Activated T-helper 9 cell treated with anti-CD3 and anti-CD28 coated beads, Interleukin-2, amount 50 U/mL, for 16 hours (primary cell): ENCODE measurements around the gene C6orf118.

Experiments
- DNase-seq: peaks from one replicate; pipeline ENCODE4 v3.0.0-alpha.2; 2020; ENCODE audit warnings: low read depth

Gene C6orf118

DNA sequence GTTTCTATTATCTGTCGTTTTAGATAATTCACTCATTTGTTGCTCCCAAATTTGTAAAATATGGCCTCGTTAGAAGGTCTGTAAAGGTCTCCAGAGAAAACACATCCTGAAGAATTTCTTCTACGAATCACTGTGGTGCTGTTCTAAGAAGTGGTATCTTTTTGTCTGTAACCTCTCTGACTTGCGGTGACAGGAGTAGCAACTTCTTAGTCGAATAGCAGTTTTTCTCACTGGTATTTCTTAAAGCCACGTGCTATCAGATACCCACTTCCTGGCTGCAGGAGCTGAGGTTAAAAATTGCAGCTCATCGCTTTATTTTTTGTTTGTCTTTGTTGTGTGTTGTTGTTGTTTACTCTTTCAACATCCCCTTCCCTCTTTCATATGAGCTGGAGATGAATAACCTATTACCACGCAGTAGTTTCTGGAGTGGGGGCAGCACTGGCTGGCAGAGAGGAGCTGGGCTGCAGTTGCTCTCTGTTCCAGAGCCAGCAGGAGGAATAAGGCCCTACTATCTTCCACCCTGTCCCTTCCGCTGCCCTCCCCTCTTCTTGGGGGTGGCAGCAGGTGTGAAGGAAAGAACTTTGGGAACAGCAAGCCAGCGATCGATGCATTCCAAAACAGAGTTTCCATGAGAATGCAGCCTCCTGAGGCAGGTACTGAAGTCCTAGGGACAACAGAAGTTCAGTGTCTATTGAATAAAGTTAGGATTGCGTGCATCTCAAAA, 64.7 kb downstream of the C6orf118 start:
- DNase-seq: no peak

GRCh38 chr6:165243801-165244200, 65.6 kb downstream of the C6orf118 start:
- no peak for DNase-seq

DNA sequence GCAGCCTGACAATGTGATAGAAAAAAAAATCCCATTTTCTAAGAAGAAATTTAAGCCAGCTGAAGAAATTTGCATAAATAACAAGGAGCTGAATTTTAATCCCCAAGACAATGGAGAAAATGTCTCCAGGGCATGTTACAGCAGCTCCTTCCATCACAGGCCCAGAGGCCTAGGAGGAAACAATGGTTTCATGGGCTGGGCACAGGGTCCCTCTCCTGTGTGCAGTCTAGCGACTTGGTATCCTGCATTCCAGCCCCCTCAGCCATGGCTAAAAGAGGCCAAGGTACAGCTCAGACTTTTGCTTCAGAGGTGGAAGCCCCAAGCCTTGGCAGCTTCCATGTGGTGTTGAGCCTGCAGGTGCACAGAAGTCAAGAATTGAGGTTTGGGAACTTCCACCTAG, 73.1 kb downstream of the C6orf118 start:
- DNase-seq: no peak

- DNase-seq: no peak
Measured at GRCh38 chr6:165232731-165233488, 76.5 kb downstream of the C6orf118 start.

DNA sequence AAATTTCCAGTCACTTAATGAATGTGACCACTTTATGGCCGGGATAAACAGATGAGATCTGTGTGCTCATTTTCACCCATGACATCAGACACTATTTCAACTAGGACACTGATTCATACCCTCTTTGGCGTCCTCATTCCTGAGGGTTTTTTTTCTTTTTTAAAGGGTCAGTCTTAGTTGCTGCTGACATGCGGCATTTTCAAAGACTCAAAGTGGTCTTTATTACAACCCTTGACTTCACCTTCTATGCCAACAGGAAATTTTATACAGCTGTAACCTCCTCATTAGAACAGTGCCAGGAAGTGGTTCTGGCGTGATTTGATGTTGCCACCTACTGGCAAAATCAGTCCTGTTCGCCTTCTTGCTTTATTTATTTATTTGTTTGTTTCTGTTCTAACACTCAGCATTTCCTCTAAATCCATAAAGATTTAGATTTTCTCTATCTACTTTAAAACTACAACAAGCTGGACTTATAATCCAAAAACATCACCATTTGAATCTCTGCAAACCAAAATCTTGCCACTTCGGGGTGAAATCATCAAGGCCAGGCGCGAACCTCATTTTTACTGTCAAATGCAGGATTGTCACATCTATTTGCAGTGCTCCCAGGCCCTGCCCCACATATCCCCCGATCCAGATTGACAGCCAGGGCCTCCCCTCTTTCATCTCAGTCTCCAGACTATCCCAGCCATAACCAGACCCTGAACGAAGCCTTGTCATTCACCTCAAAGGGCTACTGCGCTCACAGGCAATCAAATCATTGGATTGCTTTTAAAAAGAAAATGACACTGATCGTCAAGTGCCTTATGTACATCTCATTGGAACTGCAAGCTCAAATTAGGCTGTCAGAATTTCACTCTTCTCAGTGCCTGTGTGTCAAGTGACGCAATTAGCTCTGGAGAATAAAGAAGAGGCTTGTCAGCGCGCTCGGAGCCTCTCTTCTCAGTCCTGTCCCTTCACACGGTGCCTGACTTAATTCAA, 77.5 kb downstream of the C6orf118 start:
- DNase-seq: no peak

- no peak for DNase-seq
Measured at GRCh38 chr6:165231177-165231576, 78.2 kb downstream of the C6orf118 start.
